ENCODE results near the gene TCEAL1. TPM values are rescaled to one million over a fixed set of nuclear protein-coding genes. Genes with fewer than 3 reads are reported as not detected.

The TCEAL1 gene
- total RNA-seq, 4 donors from 2014 or later = 27.3 to 44.2 (median 38.6) TPM

Other genes with a start within 250 kb of the TCEAL1 start
- under 1 TPM; 0.13 to 0.84 (median 0.38) TPM for gene RAB40A, start 109.5 kb upstream of the TCEAL1 start, total RNA-seq
- 10 to 100 TPM; 63.7 to 98.8 (median 80.4) TPM for gene TCEAL4, start 43.5 kb upstream of the TCEAL1 start, total RNA-seq
- gene TCEAL3, start 21.0 kb upstream of the TCEAL1 start, total RNA-seq = 10 to 100 TPM; 18.4 to 21.5 (median 19.5) TPM
- 100 to 1,000 TPM; 150 to 203 (median 193) TPM for gene MORF4L2, start 57.7 kb downstream of the TCEAL1 start, total RNA-seq
- gene TMEM31, start 81.9 kb downstream of the TCEAL1 start, total RNA-seq = not detected
- gene PLP1, start 147.9 kb downstream of the TCEAL1 start, total RNA-seq = 10 to 100 TPM in 2 of 4 donors, 1 to 10 TPM in 2; 5.4 to 15.7 (median 10.6) TPM
- under 1 TPM; 0.11 to 0.55 (median 0.32) TPM for gene RAB9B, start 203.3 kb downstream of the TCEAL1 start, total RNA-seq